ENCODE results near the gene LNPK.

- no peak for TF ChIP-seq FOXM1 (IDR thresholded peaks at IDR 0.05; ENCODE audit: borderline replicate concordance, low read depth)
- TF ChIP-seq TAF1 (IDR thresholded peaks at IDR 0.05; ENCODE audit: low read depth) = no peak
- no peak for TF ChIP-seq ZBTB7A (IDR thresholded peaks at IDR 0.05; ENCODE audit: low read depth)
- TF ChIP-seq MAX (IDR thresholded peaks at IDR 0.05) = no peak
- no peak for TF ChIP-seq EP300 (IDR thresholded peaks at IDR 0.05; ENCODE audit: borderline replicate concordance)
- no peak for TF ChIP-seq NFIC (IDR thresholded peaks at IDR 0.05)
- TF ChIP-seq TEAD4 (IDR thresholded peaks at IDR 0.05) = no peak
- TF ChIP-seq EGR1 (IDR thresholded peaks at IDR 0.05) = no peak
- no peak for TF ChIP-seq CREB1 (IDR thresholded peaks at IDR 0.05; ENCODE audit: low read depth)
- no peak for TF ChIP-seq TCF12 (IDR thresholded peaks at IDR 0.05; ENCODE audit: low read depth)
- TF ChIP-seq, protein P1, sequence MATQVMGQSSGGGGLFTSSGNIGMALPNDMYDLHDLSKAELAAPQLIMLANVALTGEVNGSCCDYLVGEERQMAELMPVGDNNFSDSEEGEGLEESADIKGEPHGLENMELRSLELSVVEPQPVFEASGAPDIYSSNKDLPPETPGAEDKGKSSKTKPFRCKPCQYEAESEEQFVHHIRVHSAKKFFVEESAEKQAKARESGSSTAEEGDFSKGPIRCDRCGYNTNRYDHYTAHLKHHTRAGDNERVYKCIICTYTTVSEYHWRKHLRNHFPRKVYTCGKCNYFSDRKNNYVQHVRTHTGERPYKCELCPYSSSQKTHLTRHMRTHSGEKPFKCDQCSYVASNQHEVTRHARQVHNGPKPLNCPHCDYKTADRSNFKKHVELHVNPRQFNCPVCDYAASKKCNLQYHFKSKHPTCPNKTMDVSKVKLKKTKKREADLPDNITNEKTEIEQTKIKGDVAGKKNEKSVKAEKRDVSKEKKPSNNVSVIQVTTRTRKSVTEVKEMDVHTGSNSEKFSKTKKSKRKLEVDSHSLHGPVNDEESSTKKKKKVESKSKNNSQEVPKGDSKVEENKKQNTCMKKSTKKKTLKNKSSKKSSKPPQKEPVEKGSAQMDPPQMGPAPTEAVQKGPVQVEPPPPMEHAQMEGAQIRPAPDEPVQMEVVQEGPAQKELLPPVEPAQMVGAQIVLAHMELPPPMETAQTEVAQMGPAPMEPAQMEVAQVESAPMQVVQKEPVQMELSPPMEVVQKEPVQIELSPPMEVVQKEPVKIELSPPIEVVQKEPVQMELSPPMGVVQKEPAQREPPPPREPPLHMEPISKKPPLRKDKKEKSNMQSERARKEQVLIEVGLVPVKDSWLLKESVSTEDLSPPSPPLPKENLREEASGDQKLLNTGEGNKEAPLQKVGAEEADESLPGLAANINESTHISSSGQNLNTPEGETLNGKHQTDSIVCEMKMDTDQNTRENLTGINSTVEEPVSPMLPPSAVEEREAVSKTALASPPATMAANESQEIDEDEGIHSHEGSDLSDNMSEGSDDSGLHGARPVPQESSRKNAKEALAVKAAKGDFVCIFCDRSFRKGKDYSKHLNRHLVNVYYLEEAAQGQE (IDR thresholded peaks at IDR 0.05; ENCODE audit: low read depth) = no peak
- no peak for TF ChIP-seq USF1 (IDR thresholded peaks at IDR 0.05)
- no peak for TF ChIP-seq YY1 (IDR thresholded peaks at IDR 0.05; ENCODE audit: low read depth)
- TF ChIP-seq RAD21 (IDR thresholded peaks at IDR 0.05; ENCODE audit: low read depth) = no peak
Observed at GRCh38 chr2:175999283-175999819, 2.7 kb downstream of the LNPK start.
